Kidney (tissue), 14 donors: ENCODE data around the gene OR2K2. TPM values are rescaled to one million over a fixed set of nuclear protein-coding genes. Genes with fewer than 3 reads are reported as not detected.

Experiments used
- DNase-seq, 5 donors: peaks; one replicate each; pipeline ENCODE4 v3.0.0-alpha.2; 2013 to 2020
- FAIRE-seq: peaks from 2 replicates; lab custom pipeline; 2012; peaks lifted over from hg19 to GRCh38; lab: Jason Lieb, UNC
- H3K27ac ChIP-seq, 2 donors: one replicate each; pipeline ENCODE4 v1.7.0; 2013; ENCODE audit warnings: low read depth in 2 of 2, low read length in 2 of 2, inconsistent platforms in 1 of 2
- H3K27me3 ChIP-seq: one replicate; pipeline ENCODE4 v1.7.1; 2013; ENCODE audit warnings: low read length, inconsistent platforms; ENCODE audit not compliant: control insufficient read depth, insufficient read depth
- H3K36me3 ChIP-seq, 3 donors: one replicate each; pipeline versions ENCODE4 v1.7.0 to v1.7.1; 2013; ENCODE audit warnings: low read length in 3 of 3, control low read depth in 1 of 3, inconsistent platforms in 1 of 3; ENCODE audit not compliant: insufficient read depth in 3 of 3, control insufficient read depth in 2 of 3
- H3K4me1 ChIP-seq, 3 donors: one replicate each; pipeline versions ENCODE4 v1.7.0 to v1.7.1; 2013; ENCODE audit warnings: low read length in 3 of 3, inconsistent platforms in 1 of 3, low read depth in 1 of 3; ENCODE audit not compliant: control insufficient read depth in 2 of 3, insufficient read depth in 2 of 3
- H3K4me3 ChIP-seq, 3 donors: one replicate each; pipeline versions ENCODE4 v1.7.0 to v1.8.1; 2013; ENCODE audit warnings: low read length in 3 of 3, control low read depth in 1 of 3, inconsistent platforms in 1 of 3
- H3K9ac ChIP-seq, 3 donors: one replicate each; pipeline versions ENCODE4 v1.7.0 to v1.7.1; 2013; ENCODE audit warnings: low read length in 3 of 3, control low read depth in 1 of 3, inconsistent platforms in 1 of 3
- H3K9me3 ChIP-seq, 3 donors: one replicate each; pipeline versions ENCODE4 v1.7.0 to v1.7.1; 2013; ENCODE audit warnings: low read length in 3 of 3, control low read depth in 1 of 3, inconsistent platforms in 1 of 3; ENCODE audit not compliant: control insufficient read depth in 2 of 3, insufficient read depth in 1 of 3
- intact Hi-C: fragments of 100-400 bp; cut with DNase I; formaldehyde crosslinking; loops from one replicate; pipeline ENCODE4 v1.11.1; 2022
- polyA plus RNA-seq: library from polyadenylated mRNA; stranded (reverse); fragments of 350-450 nt; fragmentation: Illumina TruSeq; extraction: RNeasy Lipid Tissue Mini Kit (QIAGEN cat#74804); gene quantifications from one replicate; pipeline ENCODE4 v1.2.3, GENCODE V29; 2014; ENCODE audit warnings: low read depth, low replicate concordance; ENCODE audit not compliant: insufficient read depth
- total RNA-seq: library from RNA; stranded (reverse); fragmentation: NEBNext Ultra II Directional; extraction: Animal tissue kit (Norgen Biotek cat#: 25700); gene quantifications from one replicate; pipeline ENCODE4 v1.2.1, GENCODE V29; 2021
- TF ChIP-seq, protein P1 (sequence below): IDR thresholded peaks from 3 replicates; pipeline ENCODE4 v1.5.1; 2012; ENCODE audit warnings: mild to moderate bottlenecking, moderate library complexity, borderline replicate concordance; ENCODE audit not compliant: insufficient read depth; ENCODE audit errors: extremely low read depth
- donor health status: control.
- donor health status: control.
- donor health status: control.
- donor health status: control.
- donor health status: control.
- donor health status: DM: yes; HTN: yes; CAD: no.
- donor health status: Normal renal cell carcinoma (clear cell type).

OR2K2 gene
- total and polyA plus RNA-seq, 2 donors from 2014 or later: not detected

DNA sequence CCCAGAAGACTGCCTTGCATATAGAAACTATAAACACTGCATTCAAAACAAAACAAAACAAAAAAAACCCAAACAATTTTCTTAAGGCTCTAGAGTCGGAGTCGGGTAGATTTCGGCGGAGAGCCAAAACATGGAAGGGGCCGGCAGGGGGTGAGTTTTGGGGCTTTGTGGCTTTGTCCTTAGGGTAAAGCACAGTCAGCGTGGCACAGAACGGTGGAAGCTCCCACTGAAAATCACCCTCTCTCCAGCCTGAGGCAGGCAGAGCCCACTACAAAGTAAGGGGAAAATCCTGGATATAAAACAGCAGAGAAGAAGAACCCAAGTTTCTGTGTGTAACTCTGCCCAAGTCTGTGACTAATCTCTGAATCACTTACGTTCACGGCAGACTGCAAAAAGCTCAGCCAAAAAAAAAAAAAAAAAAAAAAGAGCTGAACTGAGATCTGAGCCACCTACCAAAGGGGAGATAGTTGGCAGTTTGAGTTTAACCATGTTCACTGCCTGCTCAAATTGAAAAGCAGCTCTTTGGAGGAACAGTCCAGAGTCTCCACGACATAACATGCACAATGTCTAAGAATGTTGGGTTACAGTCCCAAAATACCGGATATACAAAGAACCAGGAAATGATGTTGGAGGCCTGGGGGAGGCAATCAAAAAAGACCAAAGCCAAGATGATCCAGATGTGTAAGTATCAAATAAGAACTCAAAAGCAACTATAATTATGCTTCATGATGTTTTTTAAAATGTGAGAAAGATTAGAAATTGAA is 26.6 kb upstream of the OR2K2 start:
- no peak overlapping the region for H3K4me3 ChIP-seq
- no peak for FAIRE-seq
- TF ChIP-seq, protein P1, sequence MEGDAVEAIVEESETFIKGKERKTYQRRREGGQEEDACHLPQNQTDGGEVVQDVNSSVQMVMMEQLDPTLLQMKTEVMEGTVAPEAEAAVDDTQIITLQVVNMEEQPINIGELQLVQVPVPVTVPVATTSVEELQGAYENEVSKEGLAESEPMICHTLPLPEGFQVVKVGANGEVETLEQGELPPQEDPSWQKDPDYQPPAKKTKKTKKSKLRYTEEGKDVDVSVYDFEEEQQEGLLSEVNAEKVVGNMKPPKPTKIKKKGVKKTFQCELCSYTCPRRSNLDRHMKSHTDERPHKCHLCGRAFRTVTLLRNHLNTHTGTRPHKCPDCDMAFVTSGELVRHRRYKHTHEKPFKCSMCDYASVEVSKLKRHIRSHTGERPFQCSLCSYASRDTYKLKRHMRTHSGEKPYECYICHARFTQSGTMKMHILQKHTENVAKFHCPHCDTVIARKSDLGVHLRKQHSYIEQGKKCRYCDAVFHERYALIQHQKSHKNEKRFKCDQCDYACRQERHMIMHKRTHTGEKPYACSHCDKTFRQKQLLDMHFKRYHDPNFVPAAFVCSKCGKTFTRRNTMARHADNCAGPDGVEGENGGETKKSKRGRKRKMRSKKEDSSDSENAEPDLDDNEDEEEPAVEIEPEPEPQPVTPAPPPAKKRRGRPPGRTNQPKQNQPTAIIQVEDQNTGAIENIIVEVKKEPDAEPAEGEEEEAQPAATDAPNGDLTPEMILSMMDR: no peak

DNA sequence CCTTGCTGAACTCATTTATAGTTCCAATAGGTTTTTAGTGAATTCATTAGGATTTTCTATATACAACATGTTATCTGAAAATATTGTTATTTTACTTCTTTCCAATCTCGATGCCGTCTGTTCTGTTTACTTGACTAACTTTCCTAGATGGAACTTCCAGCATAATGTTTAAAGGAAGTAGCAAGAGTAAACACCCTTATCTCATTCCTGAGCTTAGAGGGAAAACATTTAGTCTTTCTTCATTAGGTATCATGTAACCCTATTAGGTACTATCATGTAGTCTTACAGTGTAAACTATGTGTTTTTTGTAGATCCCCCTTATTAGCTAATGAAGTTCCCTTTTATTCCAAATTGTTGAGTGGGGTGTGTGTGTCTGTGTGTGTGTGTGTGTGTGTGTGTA is 22.5 kb upstream of the OR2K2 start:
- no peak overlapping the region for H3K9ac ChIP-seq
- no peaks in the 10 kb centered on the region for H3K36me3 ChIP-seq
- H3K27me3 ChIP-seq: no peaks in the 10 kb centered on the region
- H3K4me3 ChIP-seq: no peak overlapping the region
- no peak for FAIRE-seq
- TF ChIP-seq, protein P1: no peak
- H3K4me1 ChIP-seq: no peaks in the 10 kb centered on the region
- no peak for DNase-seq
- intact Hi-C loops: no loop called here
- no peak overlapping the region for H3K27ac ChIP-seq
- H3K9me3 ChIP-seq: no peaks in the 10 kb centered on the region

More for the DNA sequence above, 26.6 kb upstream of the OR2K2 start:
- H3K9me3 ChIP-seq: no peaks in the 10 kb centered on the region
- no peaks in the 10 kb centered on the region for H3K4me1 ChIP-seq
- H3K9ac ChIP-seq: no peak overlapping the region
- H3K27ac ChIP-seq: no peak overlapping the region
- H3K27me3 ChIP-seq: no peaks in the 10 kb centered on the region
- no peak for DNase-seq
- intact Hi-C loops: no loop called here
- H3K36me3 ChIP-seq: peaks cover 0 to 5% (median 0%) of the 10 kb centered on the region in 3 donors

DNA sequence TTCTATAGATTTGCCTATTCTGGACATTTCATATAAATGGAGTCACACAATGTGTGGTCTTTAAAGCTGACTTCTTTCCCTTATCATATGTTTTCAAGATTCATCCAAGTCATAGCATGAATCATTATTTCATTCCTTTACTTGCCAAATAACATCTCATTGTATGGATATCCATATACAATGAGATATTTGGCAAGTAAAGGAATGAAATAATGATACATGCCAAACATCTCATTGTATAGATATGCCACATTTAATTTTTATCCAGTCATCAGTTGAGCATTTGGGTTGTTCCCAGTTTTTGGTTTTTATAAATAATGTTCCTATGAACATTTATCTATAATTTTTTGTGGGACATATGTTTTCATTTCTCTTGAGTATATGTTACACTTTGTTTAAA is 20.5 kb upstream of the OR2K2 start:
- H3K27me3 ChIP-seq: no peaks in the 10 kb centered on the region
- H3K27ac ChIP-seq: no peak overlapping the region
- TF ChIP-seq, protein P1: no peak
- intact Hi-C loops: no loop called here
- H3K9ac ChIP-seq: no peak overlapping the region
- no peak for DNase-seq
- H3K4me3 ChIP-seq: no peak overlapping the region
- FAIRE-seq: no peak
- no peaks in the 10 kb centered on the region for H3K9me3 ChIP-seq
- H3K4me1 ChIP-seq: no peaks in the 10 kb centered on the region
- no peaks in the 10 kb centered on the region for H3K36me3 ChIP-seq
